ENCODE measurements around the gene TRMT2A. TPM values are rescaled to one million over a fixed set of nuclear protein-coding genes. Genes with fewer than 3 reads are reported as not detected.

Gene TRMT2A
- total RNA-seq, 1 experiment from 2014 or later, result 66.7 TPM

DNA sequence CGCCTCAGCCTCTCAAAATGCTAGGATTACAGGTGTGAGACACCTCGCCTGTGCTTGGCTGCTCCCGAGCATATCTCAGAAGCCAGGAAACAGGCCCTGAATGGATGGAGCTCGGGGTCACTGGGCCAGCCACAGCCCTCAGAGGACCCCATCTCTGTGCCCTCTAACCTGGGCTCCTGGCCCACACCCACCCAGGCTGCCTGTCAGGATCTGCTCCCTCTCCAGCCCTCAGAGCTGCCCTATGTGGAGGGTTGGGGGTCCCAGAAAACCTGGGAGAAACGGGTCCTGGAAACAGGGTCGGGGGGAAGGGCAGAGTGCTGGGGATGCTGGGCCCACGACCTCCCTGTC lies 39.0 kb upstream of the TRMT2A start:
- BruUV-seq (replicated peaks), result no TSS peak
- CTCF ChIA-PET, result no interaction called here
- in situ Hi-C loops (cut with HindIII; ENCODE audit: low pct_unique_long_range_greater_than_20kb, low sequenced_read_pairs), result no loop called here

DNA sequence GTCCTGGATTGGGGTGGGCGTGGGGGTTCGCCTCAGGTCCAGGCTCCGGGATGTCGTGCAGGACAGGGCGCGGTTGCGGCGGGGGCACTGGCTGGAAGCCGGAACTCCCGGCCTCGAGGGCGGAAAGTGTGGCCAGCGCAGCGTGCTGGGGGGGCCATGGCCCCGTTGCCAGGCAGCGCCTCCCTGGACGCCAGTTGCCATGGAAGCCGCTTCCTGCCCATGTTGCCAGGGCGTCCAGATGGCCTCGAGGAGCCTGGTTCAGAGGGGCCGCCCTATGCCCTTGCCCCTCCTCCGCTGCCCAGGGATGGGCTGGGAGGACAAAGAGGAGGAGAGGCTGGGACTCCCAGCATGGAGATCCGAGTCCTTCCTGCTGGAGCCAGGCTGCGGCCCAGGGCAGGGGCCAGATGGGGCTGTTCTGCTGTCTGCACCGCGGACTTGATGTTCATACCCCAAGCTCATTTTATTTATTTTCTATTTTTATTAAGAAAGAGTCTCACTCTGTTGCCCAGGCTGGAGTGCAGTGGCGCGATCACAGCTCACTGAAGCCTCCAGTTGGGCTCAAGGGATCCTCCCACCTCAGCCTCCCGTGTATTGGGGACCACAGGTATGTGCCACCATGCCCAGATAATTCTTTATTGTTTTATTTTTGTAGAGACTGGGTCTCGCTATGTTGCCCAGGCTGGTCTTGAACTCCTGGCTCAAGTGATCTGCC lies 38.5 kb upstream of the TRMT2A start:
- Histone ChIP-seq H3K27me3 (ENCODE audit: control insufficient read depth, insufficient read depth, low read length) (no peaks in the 10 kb centered on the region), H3K36me3 (ENCODE audit: control insufficient read depth, insufficient read depth, low read length) (no peaks in the 10 kb centered on the region), H3K4me1 (ENCODE audit: control insufficient read depth, insufficient read depth, low read length) (no peaks in the 10 kb centered on the region), H3K4me3 (ENCODE audit: low read depth in 2 of 2, low read length in 2 of 2) (peak overlapping the region in 1 of 2 experiments; percentile 25; a peak in 1 of 4 replicates), H3K9me3 (ENCODE audit: control insufficient read depth, insufficient read depth, low read depth, low read length) (no peaks in the 10 kb centered on the region), H3K27ac (ENCODE audit: low read length) (no peak overlapping the region)
- no TSS peak for BruUV-seq (replicated peaks)
- in situ Hi-C loops (cut with HindIII; ENCODE audit: low pct_unique_long_range_greater_than_20kb, low sequenced_read_pairs), result no loop called here
- ChIA-PET CTCF (no interaction called here), POLR2A (no interaction called here)
- ATAC-seq, result no peak
- no peak for DNase-seq (ENCODE audit: low read depth, low spot score)
- intact Hi-C loops (cut with micrococcal nuclease; ENCODE audit: unreplicated experiment), result loop anchor here (2.0 kb wide), 1 partner anchor 129 kb away; no protein-coding TSS in a partner anchor
- TF ChIP-seq, protein P1, sequence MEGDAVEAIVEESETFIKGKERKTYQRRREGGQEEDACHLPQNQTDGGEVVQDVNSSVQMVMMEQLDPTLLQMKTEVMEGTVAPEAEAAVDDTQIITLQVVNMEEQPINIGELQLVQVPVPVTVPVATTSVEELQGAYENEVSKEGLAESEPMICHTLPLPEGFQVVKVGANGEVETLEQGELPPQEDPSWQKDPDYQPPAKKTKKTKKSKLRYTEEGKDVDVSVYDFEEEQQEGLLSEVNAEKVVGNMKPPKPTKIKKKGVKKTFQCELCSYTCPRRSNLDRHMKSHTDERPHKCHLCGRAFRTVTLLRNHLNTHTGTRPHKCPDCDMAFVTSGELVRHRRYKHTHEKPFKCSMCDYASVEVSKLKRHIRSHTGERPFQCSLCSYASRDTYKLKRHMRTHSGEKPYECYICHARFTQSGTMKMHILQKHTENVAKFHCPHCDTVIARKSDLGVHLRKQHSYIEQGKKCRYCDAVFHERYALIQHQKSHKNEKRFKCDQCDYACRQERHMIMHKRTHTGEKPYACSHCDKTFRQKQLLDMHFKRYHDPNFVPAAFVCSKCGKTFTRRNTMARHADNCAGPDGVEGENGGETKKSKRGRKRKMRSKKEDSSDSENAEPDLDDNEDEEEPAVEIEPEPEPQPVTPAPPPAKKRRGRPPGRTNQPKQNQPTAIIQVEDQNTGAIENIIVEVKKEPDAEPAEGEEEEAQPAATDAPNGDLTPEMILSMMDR (IDR thresholded peaks at IDR 0.05), result no peak

More for the DNA sequence above, 39.0 kb upstream of the TRMT2A start:
- intact Hi-C loops (cut with micrococcal nuclease; ENCODE audit: unreplicated experiment), result loop anchor here (2.0 kb wide), 1 partner anchor 129 kb away; no protein-coding TSS in a partner anchor
- Histone ChIP-seq H3K27me3 (ENCODE audit: control insufficient read depth, insufficient read depth, low read length) (no peaks in the 10 kb centered on the region), H3K27ac (ENCODE audit: low read length) (no peak overlapping the region), H3K4me1 (ENCODE audit: control insufficient read depth, insufficient read depth, low read length) (no peaks in the 10 kb centered on the region), H3K9me3 (ENCODE audit: control insufficient read depth, insufficient read depth, low read depth, low read length) (no peaks in the 10 kb centered on the region), H3K36me3 (ENCODE audit: control insufficient read depth, insufficient read depth, low read length) (no peaks in the 10 kb centered on the region), H3K4me3 (ENCODE audit: low read depth in 2 of 2, low read length in 2 of 2) (no peak overlapping the region)
- POLR2A ChIA-PET, result no interaction called here
- ATAC-seq, result no peak
- TF ChIP-seq, protein P1 (IDR thresholded peaks at IDR 0.05), result no peak
- no peak for TF ChIP-seq TCF7L2 (IDR thresholded peaks at IDR 0.05; ENCODE audit: low read depth, low read length)
- TF ChIP-seq, protein P2, sequence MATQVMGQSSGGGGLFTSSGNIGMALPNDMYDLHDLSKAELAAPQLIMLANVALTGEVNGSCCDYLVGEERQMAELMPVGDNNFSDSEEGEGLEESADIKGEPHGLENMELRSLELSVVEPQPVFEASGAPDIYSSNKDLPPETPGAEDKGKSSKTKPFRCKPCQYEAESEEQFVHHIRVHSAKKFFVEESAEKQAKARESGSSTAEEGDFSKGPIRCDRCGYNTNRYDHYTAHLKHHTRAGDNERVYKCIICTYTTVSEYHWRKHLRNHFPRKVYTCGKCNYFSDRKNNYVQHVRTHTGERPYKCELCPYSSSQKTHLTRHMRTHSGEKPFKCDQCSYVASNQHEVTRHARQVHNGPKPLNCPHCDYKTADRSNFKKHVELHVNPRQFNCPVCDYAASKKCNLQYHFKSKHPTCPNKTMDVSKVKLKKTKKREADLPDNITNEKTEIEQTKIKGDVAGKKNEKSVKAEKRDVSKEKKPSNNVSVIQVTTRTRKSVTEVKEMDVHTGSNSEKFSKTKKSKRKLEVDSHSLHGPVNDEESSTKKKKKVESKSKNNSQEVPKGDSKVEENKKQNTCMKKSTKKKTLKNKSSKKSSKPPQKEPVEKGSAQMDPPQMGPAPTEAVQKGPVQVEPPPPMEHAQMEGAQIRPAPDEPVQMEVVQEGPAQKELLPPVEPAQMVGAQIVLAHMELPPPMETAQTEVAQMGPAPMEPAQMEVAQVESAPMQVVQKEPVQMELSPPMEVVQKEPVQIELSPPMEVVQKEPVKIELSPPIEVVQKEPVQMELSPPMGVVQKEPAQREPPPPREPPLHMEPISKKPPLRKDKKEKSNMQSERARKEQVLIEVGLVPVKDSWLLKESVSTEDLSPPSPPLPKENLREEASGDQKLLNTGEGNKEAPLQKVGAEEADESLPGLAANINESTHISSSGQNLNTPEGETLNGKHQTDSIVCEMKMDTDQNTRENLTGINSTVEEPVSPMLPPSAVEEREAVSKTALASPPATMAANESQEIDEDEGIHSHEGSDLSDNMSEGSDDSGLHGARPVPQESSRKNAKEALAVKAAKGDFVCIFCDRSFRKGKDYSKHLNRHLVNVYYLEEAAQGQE (IDR thresholded peaks at IDR 0.05; ENCODE audit: insufficient read depth in 1 of 2, low read depth in 2 of 2, low read length in 1 of 2), result no peak
- no peak for TF ChIP-seq POLR2AphosphoS5 (IDR thresholded peaks at IDR 0.05; ENCODE audit: low read depth, low read length)
- TF ChIP-seq SIN3A (IDR thresholded peaks at IDR 0.05; ENCODE audit: borderline replicate concordance, insufficient read depth, low read depth, low read length), result no peak
- DNase-seq (ENCODE audit: low read depth, low spot score), result no peak

Data from Panc1 (cell line).